ENCODE data around the gene IWS1. TPM values are rescaled to one million over a fixed set of nuclear protein-coding genes. Genes with fewer than 3 reads are reported as not detected.

The IWS1 gene
- total RNA-seq, 1 experiment from 2014 or later, result 70.5 TPM

- no peak overlapping the region for H3K4me3 Mint-ChIP-seq
- POLR2A ChIA-PET, result no interaction called here
Observed at GRCh38 chr2:127563458-127564428, 37.5 kb upstream of the IWS1 start.

More at GRCh38 chr2:127563458-127564428, 37.5 kb upstream of the IWS1 start:
- DNase-seq (ENCODE audit: low spot score) (no peak), ATAC-seq (no peak)
- CTCF ChIA-PET, result interaction anchor here (0.5 to 1.3 kb wide), 2 partner anchors 81 to 245 kb away, joined by 3 read pairs; no protein-coding TSS in a partner anchor
- Mint-ChIP-seq H3K9me3 (0 out of 2 replicates have a peak, but pooled peaks cover 4% of the 10 kb centered on the region), H3K27ac (no peak overlapping the region), H3K27me3 (ENCODE audit: low read depth) (no peaks in the 10 kb centered on the region), H3K4me1 (peaks cover 15% of the 10 kb centered on the region), H3K36me3 (no peaks in the 10 kb centered on the region)
- TF ChIP-seq NFYB (CRISPR knock-in tag; conservative IDR thresholded peaks at IDR 0.05; ENCODE audit: low read depth), result no peak
- TF ChIP-seq ZNF396 (CRISPR knock-in tag; IDR thresholded peaks at IDR 0.05; ENCODE audit: borderline replicate concordance), result no peak
- TF ChIP-seq GRHL2 (CRISPR knock-in tag; IDR thresholded peaks at IDR 0.05; ENCODE audit: insufficient replicate concordance, severe bottlenecking), result no peak
- TF ChIP-seq IRF2 (CRISPR knock-in tag; IDR thresholded peaks at IDR 0.05; ENCODE audit: borderline replicate concordance, low read depth), result no peak
- TF ChIP-seq AR (CRISPR knock-in tag; IDR thresholded peaks at IDR 0.05), result no peak
- TF ChIP-seq ZNF281 (CRISPR knock-in tag; IDR thresholded peaks at IDR 0.05), result no peak
- TF ChIP-seq USF1 (CRISPR knock-in tag; IDR thresholded peaks at IDR 0.05), result no peak
- TF ChIP-seq E2F4 (CRISPR knock-in tag; IDR thresholded peaks at IDR 0.05; ENCODE audit: borderline replicate concordance, low read depth), result no peak
- no peak for TF ChIP-seq FOXJ3 (CRISPR knock-in tag; IDR thresholded peaks at IDR 0.05; ENCODE audit: borderline replicate concordance)
- no peak for TF ChIP-seq ZBTB21 (CRISPR knock-in tag; IDR thresholded peaks at IDR 0.05; ENCODE audit: borderline replicate concordance)
- no peak for TF ChIP-seq STAT6 (CRISPR knock-in tag; conservative IDR thresholded peaks at IDR 0.05; ENCODE audit: low read depth)
